Heart left ventricle (tissue), 16 donors: ENCODE data around the gene SLC7A10. TPM values are rescaled to one million over a fixed set of nuclear protein-coding genes. Genes with fewer than 3 reads are reported as not detected.
A peak's percentile ranks its signal among the peaks of the same experiment; 100 is the strongest.
"Not testable (repeated sequence)": the region's sequence is repeated elsewhere in the genome, so short reads cannot be mapped to it uniquely, and the experiment has no call there.

ENCODE experiments used
- ATAC-seq, 4 donors: fragments of 200-7000 bp; cut with Tn5 transposase; one replicate each; pipeline ENCODE4 v1.9.1; 2020 to 2022; ENCODE audit warnings: moderate library complexity in 4 of 4, mild to moderate bottlenecking in 3 of 4, moderate number of reproducible peaks in 1 of 4
- DNase-seq, 5 donors: peaks; one replicate each; pipeline ENCODE4 v3.0.0-alpha.2; 2020
- H3K27ac ChIP-seq, 12 donors: fragments of 200-600 bp; sonication (generic) in 4 of 12; one replicate each; pipeline versions ENCODE4 v1.5.0 to v1.8.0; 2016 to 2022; ENCODE audit warnings: mild to moderate bottlenecking in 2 of 12
- H3K27me3 ChIP-seq, 9 donors: fragments of 200-600 bp; sonication (generic) in 2 of 9; one replicate each; pipeline versions ENCODE4 v1.5.1 to v1.8.0; 2016 to 2022; ENCODE audit warnings: mild to moderate bottlenecking in 3 of 9
- H3K36me3 ChIP-seq, 9 donors: fragments of 200-600 bp; sonication (generic) in 2 of 9; one replicate each; pipeline versions ENCODE4 v1.5.0 to v1.8.0; 2018 to 2022; ENCODE audit warnings: mild to moderate bottlenecking in 2 of 9
- H3K4me1 ChIP-seq, 12 donors: fragments of 200-600 bp; sonication (generic) in 4 of 12; one replicate each; pipeline versions ENCODE4 v1.5.0 to v1.8.0; 2016 to 2022; ENCODE audit warnings: mild to moderate bottlenecking in 3 of 12
- H3K4me3 ChIP-seq, 12 donors: fragments of 200-600 bp; sonication (generic) in 4 of 12; one replicate each; pipeline versions ENCODE4 v1.5.0 to v1.8.0; 2017 to 2022; ENCODE audit warnings: mild to moderate bottlenecking in 9 of 12, moderate library complexity in 4 of 12
- H3K9me3 ChIP-seq, 12 donors: fragments of 200-600 bp; sonication (generic) in 4 of 12; one replicate each; pipeline versions ENCODE4 v1.5.0 to v1.8.0; 2016 to 2022; ENCODE audit warnings: mild to moderate bottlenecking in 1 of 12
- POLR2A ChIP-seq, 2 donors: fragments of 450-650 bp; IDR thresholded peaks; one replicate each; pipeline ENCODE4 v1.6.1; 2017; ENCODE audit warnings: antibody characterized with exemption in 2 of 2, mild to moderate bottlenecking in 2 of 2, moderate library complexity in 2 of 2
- WGBS, 4 donors: extraction: QIAGEN DNeasy Blood & Tissue Kit in 2 of 4; methylation state at CpG; one replicate each; pipeline versions ENCODE4 v1.1.5 to v1.1.7; 2013 to 2018; 5-methylcytosine and 5-hydroxymethylcytosine counted together
- intact Hi-C, 10 donors: fragments of 100-400 bp; cut with DNase I; formaldehyde crosslinking; loops; one replicate each; pipeline versions ENCODE4 v1.11.1 to v1.14.2; 2022
- polyA plus RNA-seq, 2 donors: library from polyadenylated mRNA; stranded (reverse); fragments of 200-250 nt; gene quantifications; one replicate each; pipeline ENCODE4 v1.2.3, GENCODE V29; 2013
- total RNA-seq, 9 donors: library from RNA; depleted of rRNA in 2 of 9; stranded (reverse); fragments of >200 nt in 2 of 9; fragmentation: NEBNext Ultra II Directional in 3 of 9; extraction: Animal tissue kit (Norgen Biotek cat#: 25700) in 3 of 9; gene quantifications; one replicate each; pipeline versions ENCODE4 v1.1.0 to v1.2.4, GENCODE V29; 2016 to 2023
- TF ChIP-seq, protein P1 (sequence below), 12 donors: fragments of 200-600 bp; sonication (generic) in 4 of 12; IDR thresholded peaks; one replicate each; pipeline versions ENCODE4 v1.5.0 to v1.8.0; 2018 to 2022; ENCODE audit warnings: antibody characterized with exemption in 12 of 12, mild to moderate bottlenecking in 5 of 12
- donor health status: ischemic (EF 13 %, LVEDD 7.1; RV severe dilation, severe dysfunction).
- donor health status: healthy with polysubstance abuse.
- donor health status: DM: no; HTN: yes; CAD: no.
- donor health status: DM: no; HTN: no; CAD: no.
- donor health status: ischemic (EF 25% LVEDD 6.9; RV normal size, moderate dysfunction).
- donor health status: ischemic (EF 25% LVEDD 5.7; RV mildly dilated, moderate dysfunction).
- donor health status: healthy.
- donor health status: DM: yes; HTN: yes; CAD: no.
- donor health status: ischemic (EF 35%, LVEDD 5.7; RV mildly dilated, moderate dysfunction).
- donor health status: nonischemic (EF 11% LVEDD 7.7; RV severe dilation, severe dysfunction).
- donor health status: DM: yes; HTN: yes; CAD: no.
- donor health status: PGD.
- donor health status: ischemic (EF 29% LVEDD 5.4; RV normal size, mild dysfunction).
- donor health status: nonischemic (EF 23%, LVEDD 6.1; RV moderate dilation, normal function).

Gene SLC7A10
- total and polyA plus RNA-seq, 11 donors = 0.11 to 2.3 (median 0.34) TPM; not detected in 5

DNA sequence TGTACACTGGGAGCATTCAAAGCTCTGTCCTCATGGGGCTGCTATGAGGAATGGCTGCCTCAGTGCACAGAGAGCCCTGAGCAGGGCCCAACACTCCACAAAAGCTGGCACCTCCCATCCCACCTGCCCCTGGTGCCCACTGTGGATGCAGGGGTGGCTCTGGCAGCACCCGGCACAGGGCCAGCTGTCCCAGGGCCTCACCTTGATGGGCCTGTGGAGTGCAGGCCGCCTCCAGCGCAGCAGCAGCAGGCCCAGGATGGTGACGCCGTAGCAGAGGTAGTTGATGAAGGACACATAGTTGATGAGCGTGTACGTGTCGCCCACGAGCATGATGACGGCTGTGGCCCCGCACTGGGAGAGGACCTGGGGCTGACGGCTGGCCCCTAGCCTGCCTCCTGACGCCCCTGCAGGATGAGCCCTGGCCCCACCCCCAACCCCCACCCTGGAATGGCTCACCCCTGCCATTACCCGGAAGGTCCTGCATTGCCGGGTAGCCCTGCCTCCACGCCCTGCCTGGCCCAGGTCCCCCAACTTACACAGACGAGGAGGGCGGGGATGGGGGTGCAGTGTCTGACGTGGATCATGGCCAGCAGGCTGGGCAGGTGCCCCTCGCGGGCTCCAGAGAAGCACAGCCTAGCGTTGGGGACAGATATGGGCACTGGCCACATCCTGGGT is 15.2 kb downstream of the SLC7A10 start:
- no peak for ATAC-seq
- Histone ChIP-seq H3K9me3 (no peaks in the 10 kb centered on the region), H3K27ac (no peak overlapping the region), H3K4me1 (no peaks in the 10 kb centered on the region), H3K27me3 (no peaks in the 10 kb centered on the region), H3K36me3 (peaks cover 0 to 20% (median 2%) of the 10 kb centered on the region in 9 donors), H3K4me3 (no peak overlapping the region)
- 91 to 100% (median 94%) methylated on average over 1 to 22 of the region's 22 CpGs for WGBS, 4 donors
- intact Hi-C loops = no loop called here
- peak in 2 of 5 donors; percentile 15 to 37 for DNase-seq
- no peak for TF ChIP-seq POLR2A (IDR thresholded peaks at IDR 0.05)
- TF ChIP-seq, protein P1, sequence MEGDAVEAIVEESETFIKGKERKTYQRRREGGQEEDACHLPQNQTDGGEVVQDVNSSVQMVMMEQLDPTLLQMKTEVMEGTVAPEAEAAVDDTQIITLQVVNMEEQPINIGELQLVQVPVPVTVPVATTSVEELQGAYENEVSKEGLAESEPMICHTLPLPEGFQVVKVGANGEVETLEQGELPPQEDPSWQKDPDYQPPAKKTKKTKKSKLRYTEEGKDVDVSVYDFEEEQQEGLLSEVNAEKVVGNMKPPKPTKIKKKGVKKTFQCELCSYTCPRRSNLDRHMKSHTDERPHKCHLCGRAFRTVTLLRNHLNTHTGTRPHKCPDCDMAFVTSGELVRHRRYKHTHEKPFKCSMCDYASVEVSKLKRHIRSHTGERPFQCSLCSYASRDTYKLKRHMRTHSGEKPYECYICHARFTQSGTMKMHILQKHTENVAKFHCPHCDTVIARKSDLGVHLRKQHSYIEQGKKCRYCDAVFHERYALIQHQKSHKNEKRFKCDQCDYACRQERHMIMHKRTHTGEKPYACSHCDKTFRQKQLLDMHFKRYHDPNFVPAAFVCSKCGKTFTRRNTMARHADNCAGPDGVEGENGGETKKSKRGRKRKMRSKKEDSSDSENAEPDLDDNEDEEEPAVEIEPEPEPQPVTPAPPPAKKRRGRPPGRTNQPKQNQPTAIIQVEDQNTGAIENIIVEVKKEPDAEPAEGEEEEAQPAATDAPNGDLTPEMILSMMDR (IDR thresholded peaks at IDR 0.05) = no peak

DNA sequence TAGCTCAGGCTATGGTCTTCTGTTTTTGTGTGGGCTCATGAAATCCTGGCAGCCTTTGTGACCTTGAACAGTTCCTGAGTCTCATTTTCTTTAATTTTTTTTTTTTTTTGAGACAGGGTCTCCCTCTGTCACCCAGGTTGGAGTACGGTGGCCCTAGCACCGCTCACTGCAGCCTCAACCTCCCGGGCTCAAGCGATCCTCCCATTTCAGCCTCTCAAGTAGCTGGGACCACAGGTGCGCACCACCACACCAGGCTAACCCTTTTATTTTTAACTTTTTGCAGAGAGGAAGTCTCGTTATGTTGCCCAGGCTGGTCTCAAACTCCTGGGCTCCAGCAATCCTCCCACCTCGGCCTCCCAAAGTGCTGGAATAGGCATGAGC is 15.8 kb downstream of the SLC7A10 start:
- not testable (repeated sequence) for ATAC-seq
- 94 to 97% (median 95%) methylated on average over 7 of the region's 7 CpGs for WGBS, 4 donors
- peak in 1 of 5 donors; percentile 14 for DNase-seq

DNA sequence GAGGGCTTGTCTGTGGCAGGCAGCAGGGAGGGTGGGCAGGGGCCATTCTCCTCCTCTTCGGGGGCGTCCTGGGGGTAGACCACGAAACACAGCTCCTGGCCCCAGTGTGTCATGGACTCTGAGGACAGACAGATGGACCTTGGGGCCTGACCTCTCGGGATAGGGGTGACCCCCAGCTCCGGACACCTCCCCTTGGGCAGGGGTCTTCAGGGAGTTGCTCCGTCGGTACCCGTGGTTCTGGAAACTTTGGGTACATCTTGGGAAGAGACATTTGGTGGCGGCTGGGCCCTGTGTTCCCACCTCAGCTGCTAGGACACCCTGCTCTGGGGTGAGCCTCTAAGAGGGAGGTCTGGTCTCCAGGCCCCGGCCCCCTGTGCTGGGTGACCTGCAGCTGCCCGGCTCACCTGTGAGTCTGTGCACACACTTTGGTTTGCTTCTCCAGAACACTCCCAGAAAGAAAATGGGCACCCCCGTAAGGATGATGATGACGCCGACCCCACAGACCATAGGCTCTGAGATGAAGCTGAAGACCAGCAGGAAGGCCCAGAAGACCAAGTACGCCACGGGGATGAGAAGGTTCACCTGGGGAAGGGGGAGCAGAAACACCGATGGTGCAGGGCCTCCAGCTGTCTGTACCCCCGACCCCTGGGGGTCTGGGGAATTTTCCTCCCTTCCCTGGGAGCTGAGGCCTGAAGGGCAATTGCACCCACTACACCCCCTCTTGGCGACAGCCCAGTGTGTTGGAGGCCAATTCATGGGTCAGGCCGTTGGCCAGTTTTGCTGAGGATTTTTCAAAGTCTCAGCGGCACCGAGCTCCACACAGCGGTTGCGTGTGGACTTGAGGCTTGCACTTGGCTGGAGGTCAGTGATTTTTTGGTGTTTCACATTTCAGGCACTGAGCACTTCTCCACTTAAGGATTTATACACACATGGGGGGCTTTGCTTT is 16.5 kb downstream of the SLC7A10 start:
- TF ChIP-seq POLR2A (IDR thresholded peaks at IDR 0.05) = no peak
- TF ChIP-seq, protein P1 (IDR thresholded peaks at IDR 0.05) = peak in 1 of 12 donors; percentile 27
- peak in 3 of 5 donors; percentile 22 to 48 (median 43) for DNase-seq
- Histone ChIP-seq H3K9me3 (no peaks in the 10 kb centered on the region), H3K36me3 (peaks cover 0 to 33% (median 4%) of the 10 kb centered on the region in 9 donors), H3K4me1 (no peaks in the 10 kb centered on the region), H3K27me3 (no peaks in the 10 kb centered on the region), H3K4me3 (no peak overlapping the region), H3K27ac (no peak overlapping the region)
- no peak for ATAC-seq
- intact Hi-C loops = no loop called here
- 86 to 91% (median 87%) methylated on average over 16 to 24 of the region's 24 CpGs for WGBS, 4 donors

More for the DNA sequence above, 15.8 kb downstream of the SLC7A10 start:
- H3K4me3 ChIP-seq, H3K27me3 ChIP-seq, intact Hi-C loops, H3K27ac ChIP-seq, H3K4me1 ChIP-seq, H3K9me3 ChIP-seq: not testable (repeated sequence)
- H3K36me3 ChIP-seq = peaks cover 0 to 26% (median 2%) of the 10 kb centered on the region in 9 donors

- Histone ChIP-seq H3K36me3 (peaks cover 0 to 35% (median 4%) of the 10 kb centered on the region in 9 donors), H3K4me3 (no peak overlapping the region), H3K4me1 (no peaks in the 10 kb centered on the region), H3K9me3 (no peaks in the 10 kb centered on the region), H3K27ac (no peak overlapping the region), H3K27me3 (no peaks in the 10 kb centered on the region)
- TF ChIP-seq POLR2A (IDR thresholded peaks at IDR 0.05) = no peak
- TF ChIP-seq, protein P1 (IDR thresholded peaks at IDR 0.05) = no peak
- ATAC-seq = no peak
- intact Hi-C loops = no loop called here
- peak in 3 of 5 donors; percentile 13 to 46 (median 28) for DNase-seq
- 66 to 75% (median 70%) methylated on average over 11 of the region's 11 CpGs for WGBS, 4 donors
Measured at GRCh38 chr19:33208371-33208895, 17.2 kb downstream of the SLC7A10 start.
